ENCODE measurements around the gene CCDC18.
A peak's percentile ranks its signal among the peaks of the same experiment; 100 is the strongest.
"Not testable (repeated sequence)": the region's sequence is repeated elsewhere in the genome, so short reads cannot be mapped to it uniquely, and the experiment has no call there.

Gene CCDC18

GRCh38 chr1:93251966-93252365 is 71.4 kb downstream of the CCDC18 start:
- TF ChIP-seq CTCF (conservative IDR thresholded peaks at IDR 0.05; ENCODE audit: control insufficient read depth, insufficient read depth, low read depth, low read length) = no peak
- DNase-seq (ENCODE audit: low read depth) = no peak
- no peak overlapping the region for H3K4me3 ChIP-seq (ENCODE audit: control insufficient read depth, low read depth, low read length)

DNA sequence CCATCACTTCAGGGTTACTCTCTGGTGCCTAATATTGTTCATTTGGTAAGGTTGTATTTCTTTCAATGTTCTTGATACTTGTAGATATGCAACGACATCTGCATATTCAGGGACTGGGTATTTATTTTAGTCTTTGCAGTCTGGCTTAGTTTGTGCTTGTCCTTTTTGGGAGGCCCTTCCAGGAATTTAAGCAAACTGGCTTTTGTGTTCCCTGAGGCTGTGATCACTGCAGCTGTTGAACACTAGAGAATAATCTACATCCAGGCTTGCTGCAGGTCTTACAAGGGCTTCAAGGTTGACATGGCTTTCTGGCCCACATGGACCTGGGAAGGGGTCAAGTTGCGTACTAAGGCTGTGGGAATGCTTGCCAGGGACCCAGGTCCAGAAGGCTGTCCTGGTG is 72.1 kb downstream of the CCDC18 start:
- no peak for TF ChIP-seq CTCF (conservative IDR thresholded peaks at IDR 0.05; ENCODE audit: control insufficient read depth, insufficient read depth, low read depth, low read length)
- no peak for DNase-seq (ENCODE audit: low read depth)
- H3K4me3 ChIP-seq (ENCODE audit: control insufficient read depth, low read depth, low read length) = no peak overlapping the region

- DNase-seq (ENCODE audit: low read depth) = no peak
- no peak overlapping the region for H3K4me3 ChIP-seq (ENCODE audit: control insufficient read depth, low read depth, low read length)
- no peak for TF ChIP-seq CTCF (conservative IDR thresholded peaks at IDR 0.05; ENCODE audit: control insufficient read depth, insufficient read depth, low read depth, low read length)
These were observed 73.0 kb downstream of the CCDC18 start for GRCh38 chr1:93253516-93253915.

GRCh38 chr1:93255222-93256079 is 74.9 kb downstream of the CCDC18 start:
- peak; percentile 73 for DNase-seq (ENCODE audit: low read depth)

DNA sequence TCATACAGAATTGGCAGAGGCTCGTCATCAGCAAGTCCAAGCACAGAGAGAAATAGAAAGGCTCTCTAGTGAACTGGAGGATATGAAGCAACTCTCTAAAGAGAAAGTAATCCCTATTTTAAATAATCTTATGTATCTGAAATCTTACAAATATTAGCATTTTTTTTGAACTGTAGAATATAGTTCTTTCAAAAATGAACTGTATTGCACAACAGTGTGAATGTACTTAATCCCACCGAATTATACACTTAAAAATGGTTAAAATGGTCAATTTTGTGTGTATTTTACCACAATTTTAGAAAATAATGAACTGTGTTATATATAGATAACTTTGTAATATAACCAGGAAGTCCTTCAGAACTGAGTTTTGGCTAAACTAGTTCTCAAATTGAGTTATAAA is 75.9 kb downstream of the CCDC18 start:
- no peak overlapping the region for H3K4me3 ChIP-seq (ENCODE audit: control insufficient read depth, low read depth, low read length)
- no peak for DNase-seq (ENCODE audit: low read depth)

More at GRCh38 chr1:93255222-93256079, 74.9 kb downstream of the CCDC18 start:
- no peak overlapping the region for H3K4me3 ChIP-seq (ENCODE audit: control insufficient read depth, low read depth, low read length)
- no peak for TF ChIP-seq CTCF (conservative IDR thresholded peaks at IDR 0.05; ENCODE audit: control insufficient read depth, insufficient read depth, low read depth, low read length)

DNA sequence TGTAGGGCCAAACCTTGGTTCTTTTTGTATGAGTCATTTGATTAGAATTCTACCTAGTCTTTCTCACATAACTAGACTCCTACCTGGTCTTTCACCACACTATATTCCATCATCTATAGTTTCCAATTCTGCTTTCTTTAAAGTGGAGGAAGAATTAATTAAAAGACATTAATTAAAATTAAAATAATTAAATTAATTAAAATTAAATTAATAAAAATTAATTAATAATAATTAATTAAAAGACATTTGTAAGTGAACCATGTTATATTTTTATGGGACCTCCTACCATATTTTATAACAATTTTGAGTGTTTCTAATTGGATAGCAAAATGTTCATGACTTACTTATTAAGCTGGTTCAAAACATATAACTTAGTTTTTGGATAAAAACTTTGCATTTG is 77.4 kb downstream of the CCDC18 start:
- no peak for TF ChIP-seq CTCF (conservative IDR thresholded peaks at IDR 0.05; ENCODE audit: control insufficient read depth, insufficient read depth, low read depth, low read length)
- no peak overlapping the region for H3K4me3 ChIP-seq (ENCODE audit: control insufficient read depth, low read depth, low read length)
- no peak for DNase-seq (ENCODE audit: low read depth)

More for the DNA sequence above, 75.9 kb downstream of the CCDC18 start:
- no peak for TF ChIP-seq CTCF (conservative IDR thresholded peaks at IDR 0.05; ENCODE audit: control insufficient read depth, insufficient read depth, low read depth, low read length)

GRCh38 chr1:93260726-93261125 is 80.2 kb downstream of the CCDC18 start:
- not testable (repeated sequence) for DNase-seq (ENCODE audit: low read depth); H3K4me3 ChIP-seq (ENCODE audit: control insufficient read depth, low read depth, low read length)

Data from fibroblast of mammary gland (primary cell).